Right renal cortex interstitium (tissue), 3 donors: Measurements from ENCODE around the gene IFT81. TPM values are rescaled to one million over a fixed set of nuclear protein-coding genes. Genes with fewer than 3 reads are reported as not detected.

ENCODE experiments used
- DNase-seq, 3 donors: peaks; one replicate each; pipeline ENCODE4 v3.0.0-alpha.2; 2013; ENCODE audit warnings: low read depth in 3 of 3, low spot score in 2 of 3
- polyA plus RNA-seq, 3 donors: library from polyadenylated mRNA; unstranded; fragments of 120-200 nt; gene quantifications; one replicate each; pipeline ENCODE4 v1.2.1, GENCODE V29; 2013; ENCODE audit not compliant: insufficient read length in 3 of 3

IFT81 gene
- polyA plus RNA-seq, 3 donors, result 48.9 to 63.1 (median 57.1) TPM

- DNase-seq, result no peak
Measured at GRCh38 chr12:110146986-110147385, 22.8 kb downstream of the IFT81 start.

DNA sequence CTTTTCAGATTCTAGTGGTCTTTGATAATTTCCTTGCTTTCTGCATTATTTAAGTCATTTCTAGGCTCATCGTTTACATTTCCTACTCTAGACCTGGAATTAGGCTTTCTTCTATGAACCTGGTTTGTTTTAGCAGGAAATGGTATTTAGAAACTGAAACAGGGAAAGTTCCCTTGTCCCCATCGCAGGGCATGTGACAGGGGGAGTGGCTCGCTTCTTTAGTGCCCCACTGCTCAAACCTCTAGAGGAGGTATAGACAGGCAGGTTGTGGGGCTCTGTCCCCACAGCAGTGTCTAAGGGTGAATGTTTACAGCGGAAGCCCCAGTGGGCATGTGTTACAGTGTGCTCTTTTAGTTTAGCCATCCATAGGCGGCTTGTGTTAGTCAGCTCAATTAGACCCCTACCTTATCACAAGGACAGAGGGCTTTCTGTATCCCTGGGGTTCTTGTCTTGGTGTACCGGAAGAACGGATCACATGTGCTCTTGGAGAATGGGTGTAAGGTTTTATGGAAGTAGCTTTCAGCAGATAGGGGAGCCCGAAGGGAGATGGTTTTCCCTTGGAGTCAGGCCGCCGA, 25.0 kb downstream of the IFT81 start:
- no peak for DNase-seq

DNA sequence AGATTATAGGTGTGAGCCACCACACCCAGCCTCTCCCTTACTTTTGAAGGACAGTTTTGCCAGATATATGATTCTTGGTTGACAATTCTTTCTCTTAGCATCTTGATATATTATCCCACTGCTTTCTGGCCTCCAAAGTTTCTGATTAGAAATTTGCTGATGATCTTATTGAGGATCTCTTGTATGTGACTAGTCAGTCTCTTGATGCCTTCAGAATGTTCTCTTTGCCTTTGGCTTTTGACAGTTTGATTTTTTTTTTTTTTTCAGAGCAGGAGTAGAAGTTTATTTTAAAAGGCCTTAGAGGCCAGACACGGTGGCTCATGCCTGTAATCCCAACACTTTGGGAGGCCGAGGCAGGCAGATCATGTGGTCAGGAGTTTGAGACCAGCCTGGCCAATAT, 32.6 kb downstream of the IFT81 start:
- DNase-seq, result no peak

DNA sequence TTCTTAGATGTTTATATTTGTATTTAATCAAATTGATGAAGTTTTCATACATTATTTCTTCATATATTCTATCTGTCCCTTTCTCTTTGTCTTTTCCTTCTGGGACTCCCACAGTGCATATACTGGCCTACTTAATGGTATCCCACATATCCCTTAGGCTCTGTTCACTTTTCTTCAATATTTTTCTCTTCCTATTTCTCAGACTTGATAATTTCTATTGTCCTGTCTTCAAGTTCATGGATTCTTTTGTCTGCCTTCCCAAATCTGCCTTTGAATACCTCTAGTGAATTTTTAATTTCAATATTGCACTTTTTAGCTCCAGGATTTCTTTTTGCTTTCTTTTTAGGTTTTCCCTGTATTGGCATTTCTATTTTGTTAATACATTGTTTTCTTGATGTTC, 33.4 kb downstream of the IFT81 start:
- no peak for DNase-seq

DNA sequence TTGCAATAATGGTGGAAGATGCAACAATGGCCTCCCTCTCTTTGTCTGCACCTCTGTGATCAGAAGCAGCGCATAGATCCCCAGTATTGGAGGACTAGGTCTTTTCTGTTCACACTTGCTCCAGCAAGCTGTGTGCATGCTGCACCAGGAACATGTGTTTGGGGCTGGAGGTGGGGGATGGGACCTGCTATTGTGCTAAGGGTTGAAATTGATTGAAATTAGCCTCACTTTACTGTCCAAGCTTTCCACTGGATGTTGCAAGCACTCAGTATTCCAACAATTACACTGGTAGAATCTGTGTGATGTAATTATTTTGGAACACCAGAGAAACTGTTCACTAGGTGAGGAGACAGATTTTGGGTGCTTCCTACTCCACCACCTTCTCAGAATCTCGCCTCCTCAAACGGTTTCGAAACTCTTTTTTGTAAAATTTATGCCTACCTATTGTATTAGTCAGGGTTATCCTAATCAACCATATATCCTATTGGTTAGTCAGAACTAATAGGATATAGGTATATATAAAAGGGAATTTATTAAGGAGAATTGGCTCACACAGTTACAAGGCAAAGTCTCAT, 35.6 kb downstream of the IFT81 start:
- DNase-seq, result no peak

DNA sequence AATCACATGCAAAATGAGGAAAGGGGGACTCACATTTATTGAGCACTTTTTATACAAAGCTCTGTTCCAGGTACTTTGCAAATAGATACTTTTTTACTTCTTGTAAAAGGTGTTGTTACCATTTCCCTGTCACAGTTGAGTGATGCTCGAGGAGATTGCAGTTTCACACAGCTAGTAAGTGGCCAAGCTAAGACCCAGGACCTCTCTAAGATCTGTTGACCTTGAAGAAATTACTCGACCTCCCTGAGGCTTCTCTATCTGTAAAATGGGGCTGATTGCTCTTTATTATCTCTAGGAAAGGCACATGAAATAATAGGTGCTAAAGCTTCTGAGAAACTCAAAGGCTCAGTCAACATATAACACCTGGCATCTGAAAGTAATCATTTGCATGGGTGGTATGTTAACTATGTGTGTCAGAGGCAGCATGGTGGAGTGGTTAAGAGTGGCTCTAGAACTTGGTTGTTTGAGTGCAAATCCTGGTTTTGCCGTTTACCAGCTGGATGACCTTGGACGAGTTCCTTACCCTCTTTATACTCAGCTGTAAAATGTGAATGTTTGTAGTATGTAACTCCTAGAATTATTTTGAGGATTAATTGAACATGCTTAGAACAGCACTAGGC, 41.5 kb downstream of the IFT81 start:
- DNase-seq, result no peak

GRCh38 chr12:110168732-110169455, 44.7 kb downstream of the IFT81 start:
- no peak for DNase-seq

GRCh38 chr12:110170535-110171185, 46.5 kb downstream of the IFT81 start:
- DNase-seq, result no peak

DNA sequence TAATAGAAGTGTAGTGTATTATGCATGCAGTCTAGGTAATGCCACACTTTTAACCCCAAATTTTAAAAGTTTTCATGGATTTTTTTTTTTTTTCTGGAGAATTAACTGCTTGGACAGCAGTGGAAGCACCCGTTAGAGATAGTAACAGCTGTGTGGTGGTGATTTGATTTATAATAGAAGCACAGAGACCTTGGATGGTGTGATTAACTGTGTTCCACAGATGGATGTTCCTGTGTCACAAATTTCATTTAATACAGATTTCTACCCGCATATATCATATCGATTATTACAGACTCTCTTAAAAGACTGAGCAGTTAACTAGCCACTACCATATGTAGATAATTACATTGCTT, 47.0 kb downstream of the IFT81 start:
- no peak for DNase-seq

DNA sequence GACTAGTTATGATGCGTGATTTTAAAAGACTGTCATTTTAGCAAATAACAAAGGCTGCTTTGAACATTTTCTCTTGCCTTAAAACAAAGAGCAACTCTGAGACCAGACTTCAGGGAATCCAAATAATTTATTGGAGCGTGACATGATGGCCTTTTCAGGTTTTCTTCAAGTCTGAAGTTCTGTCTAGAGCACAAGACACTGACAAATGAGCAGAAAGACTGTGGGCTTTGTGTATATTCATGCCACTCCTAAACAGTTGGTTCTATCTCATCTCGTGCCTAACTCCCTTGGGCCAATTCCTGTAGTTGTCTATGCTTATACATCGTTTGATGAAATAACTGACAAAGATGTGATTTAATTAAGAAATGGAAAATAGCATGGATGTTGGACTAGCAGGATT, 47.5 kb downstream of the IFT81 start:
- DNase-seq, result no peak

DNA sequence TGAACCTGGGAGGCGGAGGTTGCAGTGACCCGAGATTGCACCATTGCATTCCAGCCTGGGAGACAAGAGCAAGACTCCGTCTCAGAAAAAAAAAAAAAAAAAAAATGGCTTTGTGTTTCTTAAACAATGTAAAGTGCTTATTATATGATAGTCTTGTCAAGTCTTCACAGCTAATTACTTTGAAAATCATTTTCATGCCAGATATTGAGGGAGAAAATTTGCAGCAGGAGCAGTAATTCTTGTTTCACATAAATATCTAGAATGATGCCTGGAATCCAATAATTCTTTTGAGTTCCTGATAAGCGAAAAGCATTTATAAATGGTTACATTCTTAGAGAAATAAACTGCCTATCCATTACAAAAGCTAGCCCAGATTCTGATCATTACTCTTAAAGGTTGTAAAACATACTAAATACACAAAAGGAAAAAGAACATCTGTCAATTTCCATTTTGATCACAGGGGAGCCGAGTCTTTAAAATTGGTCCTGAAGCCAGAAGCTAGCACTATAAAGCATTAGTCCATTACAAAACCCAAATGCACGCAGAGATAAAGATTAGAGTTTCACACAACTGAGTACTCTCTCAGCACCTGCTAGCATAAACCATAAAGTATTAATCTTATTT, 50.3 kb downstream of the IFT81 start:
- DNase-seq, result no peak

DNA sequence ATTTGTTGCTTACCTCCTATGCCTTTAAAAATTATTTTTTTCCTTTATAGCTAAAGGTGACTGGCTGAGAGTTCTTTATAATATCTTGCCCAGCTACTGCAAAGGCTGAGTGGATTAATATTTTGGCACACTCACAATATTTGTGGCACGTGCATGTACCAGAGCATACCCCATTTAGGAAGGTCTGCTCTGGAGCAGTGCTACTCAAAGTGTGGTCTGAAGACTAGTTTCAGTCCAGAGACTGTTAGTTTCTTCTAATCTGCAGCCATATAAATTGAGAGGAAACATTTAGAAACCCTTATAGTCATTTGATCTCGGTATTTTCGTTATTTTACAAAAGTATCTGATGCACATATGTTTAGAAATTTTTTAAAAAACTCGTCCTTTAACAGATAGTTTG, 51.0 kb downstream of the IFT81 start:
- no peak for DNase-seq

- no peak for DNase-seq
Measured at GRCh38 chr12:110176745-110177144, 52.6 kb downstream of the IFT81 start.

DNA sequence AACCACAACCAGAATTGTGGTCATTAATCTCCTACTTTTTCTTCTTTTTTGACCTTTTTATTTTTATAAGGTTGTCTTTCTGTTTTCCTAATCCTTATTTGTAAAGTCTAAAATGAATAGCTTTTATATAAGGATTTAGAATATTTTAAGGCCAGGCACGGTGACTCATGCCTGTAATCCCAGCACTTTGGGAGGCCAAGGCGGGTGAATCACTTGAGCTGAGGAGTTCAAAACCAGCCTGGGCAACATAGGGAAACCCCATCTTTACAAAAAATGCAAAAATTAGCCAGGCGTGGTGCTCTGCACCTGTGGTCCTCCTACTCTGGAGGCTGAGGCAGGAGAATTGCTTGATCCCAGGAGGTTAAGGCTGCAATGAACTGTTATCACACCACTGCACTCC, 55.1 kb downstream of the IFT81 start:
- no peak for DNase-seq

DNA sequence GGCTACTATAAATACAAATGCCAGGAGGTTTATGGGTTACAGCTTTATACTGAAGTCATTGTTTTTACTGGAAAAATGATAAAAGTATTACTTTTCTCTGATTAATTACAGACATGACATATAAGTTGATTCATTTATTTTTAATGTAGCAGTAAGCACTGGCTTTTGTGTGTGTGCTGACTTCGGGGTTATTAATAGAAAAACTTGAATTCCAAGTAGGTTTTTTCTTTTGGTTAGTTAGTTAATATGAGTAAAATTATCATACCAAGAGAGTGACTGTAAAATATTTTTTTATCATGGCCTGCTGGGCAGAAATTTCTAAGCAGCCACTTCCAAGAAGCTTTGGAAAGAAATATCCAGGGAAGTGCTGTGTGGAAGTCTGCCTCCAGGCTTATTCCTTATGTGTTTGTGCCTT, 56.4 kb downstream of the IFT81 start:
- no peak for DNase-seq

- no peak for DNase-seq
Measured at GRCh38 chr12:110182281-110182680, 58.1 kb downstream of the IFT81 start.

- DNase-seq, result no peak
Measured at GRCh38 chr12:110183386-110183785, 59.2 kb downstream of the IFT81 start.

- no peak for DNase-seq
Measured at GRCh38 chr12:110185626-110186025, 61.5 kb downstream of the IFT81 start.

- DNase-seq, result no peak
Measured at GRCh38 chr12:110186059-110186458, 61.9 kb downstream of the IFT81 start.

- DNase-seq, result no peak
Measured at GRCh38 chr12:110193196-110193595, 69.0 kb downstream of the IFT81 start.

- DNase-seq, result no peak
Measured at GRCh38 chr12:110197003-110197402, 72.8 kb downstream of the IFT81 start.
